Stimulated activated CD4-positive, alpha-beta T cell treated with anti-CD3 and anti-CD28 coated beads, Interleukin-12 subunit alpha, Interleukin-12 subunit beta, amount 100 ng/mL, for 24 hours (primary cell): ENCODE data around the gene CCDC106.
A peak's percentile ranks its signal among the peaks of the same experiment; 100 is the strongest.

ENCODE experiments used
- DNase-seq, 2 experiments: peaks; one replicate each; pipeline ENCODE4 v3.0.0-alpha.2; 2020; ENCODE audit warnings: low read depth in 2 of 2

Gene CCDC106

DNA sequence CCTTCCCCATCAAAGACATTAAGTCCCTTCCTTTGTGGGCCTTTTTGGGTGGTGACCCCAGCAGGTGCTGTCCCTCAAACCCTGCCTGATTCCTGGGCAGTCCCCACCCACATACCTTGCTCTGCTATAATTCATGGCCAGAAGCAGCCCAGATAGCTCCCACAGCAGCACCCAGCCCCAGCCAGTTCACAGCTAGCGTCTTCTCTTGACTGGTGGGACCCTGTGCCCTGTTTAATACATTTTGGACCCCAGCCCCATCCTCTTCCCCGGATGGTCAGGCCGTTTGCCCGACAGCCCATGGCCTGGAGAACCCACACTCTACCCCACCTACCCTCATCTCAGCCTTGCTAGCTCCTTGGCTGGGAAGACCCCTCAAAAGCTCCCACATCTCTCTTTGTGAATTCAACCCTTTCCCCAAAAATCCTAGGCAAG is 2.1 kb downstream of the CCDC106 start:
- no peak for DNase-seq

DNA sequence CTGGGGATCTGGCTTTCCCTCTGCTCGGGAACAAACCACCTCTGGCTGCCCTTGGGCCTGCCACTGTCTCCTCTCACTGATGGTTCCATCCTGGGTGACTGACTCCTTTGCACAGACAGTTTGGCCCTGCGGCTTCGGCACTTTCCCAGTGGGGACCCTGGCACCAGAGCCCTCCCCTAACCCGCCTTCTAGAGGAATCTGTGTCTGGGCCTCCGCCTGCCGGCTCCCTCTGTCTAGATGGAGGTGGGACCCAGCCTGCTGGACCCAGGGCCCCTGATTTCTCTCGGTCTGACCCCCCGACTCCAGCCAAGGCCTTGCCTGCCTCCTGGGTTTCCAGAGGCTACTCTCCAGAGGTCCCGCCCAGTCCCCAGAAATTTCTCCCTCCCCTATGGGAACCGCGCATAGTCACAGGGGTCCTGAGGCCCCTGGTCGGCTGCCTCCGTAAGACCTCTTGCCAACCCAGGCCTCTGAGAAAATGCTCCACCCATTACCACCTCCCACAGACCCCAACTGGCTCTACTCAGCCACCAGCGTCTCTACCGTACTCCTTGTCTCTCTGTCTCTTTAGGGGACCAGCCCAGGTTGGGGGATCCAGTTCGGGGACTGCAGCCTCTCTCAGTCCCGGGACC is 2.7 kb downstream of the CCDC106 start:
- no peak for DNase-seq

DNA sequence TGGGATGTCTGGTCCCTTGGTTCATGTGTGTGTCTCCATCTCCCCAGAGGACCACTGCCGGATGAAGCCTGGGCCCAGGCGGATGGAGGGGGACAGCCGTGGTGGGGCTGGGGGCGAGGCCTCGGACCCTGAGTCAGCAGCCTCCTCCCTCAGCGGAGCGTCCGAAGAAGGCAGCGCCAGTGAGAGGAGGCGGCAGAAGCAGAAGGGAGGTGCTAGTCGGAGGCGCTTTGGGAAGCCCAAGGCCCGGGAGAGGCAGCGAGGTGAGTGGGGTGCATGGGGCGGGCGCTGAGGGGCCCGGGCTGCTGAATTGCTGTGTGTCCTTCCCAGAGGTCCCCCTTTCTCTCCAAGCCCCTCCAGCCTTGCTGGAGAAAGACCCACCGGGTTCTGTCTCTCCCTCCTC is 3.2 kb downstream of the CCDC106 start:
- DNase-seq, result no peak

DNA sequence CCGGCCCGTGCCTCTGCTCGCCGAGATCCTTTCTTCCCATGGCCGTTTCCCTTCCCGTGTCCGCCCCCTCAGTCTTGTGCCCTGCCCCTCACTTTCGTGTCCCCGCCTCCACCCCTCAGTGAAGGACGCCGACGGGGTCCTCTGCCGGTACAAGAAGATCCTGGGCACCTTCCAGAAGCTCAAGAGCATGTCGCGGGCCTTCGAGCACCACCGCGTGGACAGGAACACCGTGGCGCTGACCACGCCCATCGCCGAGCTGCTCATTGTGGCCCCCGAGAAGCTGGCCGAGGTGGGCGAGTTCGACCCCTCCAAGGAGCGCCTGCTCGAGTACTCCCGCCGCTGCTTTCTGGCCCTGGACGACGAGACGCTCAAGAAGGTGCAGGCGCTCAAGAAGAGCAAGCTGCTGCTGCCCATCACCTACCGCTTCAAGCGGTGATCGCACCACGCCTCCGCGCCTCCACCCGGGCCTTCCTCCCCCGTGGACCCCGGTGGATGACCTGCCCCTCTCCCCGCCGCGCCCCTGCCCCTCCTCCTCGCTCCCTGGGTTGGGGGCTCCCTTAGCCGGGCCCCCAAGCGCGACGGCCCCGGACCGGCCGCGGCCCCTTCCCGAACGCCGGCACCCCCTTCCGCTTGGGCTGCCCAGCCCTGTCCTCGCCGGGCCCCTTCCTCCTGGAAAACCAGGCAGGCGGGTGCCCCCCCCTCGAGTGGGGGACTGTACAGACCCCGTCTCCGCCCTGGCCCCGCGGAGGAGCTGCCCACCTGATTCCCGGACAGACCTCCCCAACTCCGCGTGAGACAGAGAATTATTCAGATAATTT is 4.5 kb downstream of the CCDC106 start:
- DNase-seq, result no peak

DNA sequence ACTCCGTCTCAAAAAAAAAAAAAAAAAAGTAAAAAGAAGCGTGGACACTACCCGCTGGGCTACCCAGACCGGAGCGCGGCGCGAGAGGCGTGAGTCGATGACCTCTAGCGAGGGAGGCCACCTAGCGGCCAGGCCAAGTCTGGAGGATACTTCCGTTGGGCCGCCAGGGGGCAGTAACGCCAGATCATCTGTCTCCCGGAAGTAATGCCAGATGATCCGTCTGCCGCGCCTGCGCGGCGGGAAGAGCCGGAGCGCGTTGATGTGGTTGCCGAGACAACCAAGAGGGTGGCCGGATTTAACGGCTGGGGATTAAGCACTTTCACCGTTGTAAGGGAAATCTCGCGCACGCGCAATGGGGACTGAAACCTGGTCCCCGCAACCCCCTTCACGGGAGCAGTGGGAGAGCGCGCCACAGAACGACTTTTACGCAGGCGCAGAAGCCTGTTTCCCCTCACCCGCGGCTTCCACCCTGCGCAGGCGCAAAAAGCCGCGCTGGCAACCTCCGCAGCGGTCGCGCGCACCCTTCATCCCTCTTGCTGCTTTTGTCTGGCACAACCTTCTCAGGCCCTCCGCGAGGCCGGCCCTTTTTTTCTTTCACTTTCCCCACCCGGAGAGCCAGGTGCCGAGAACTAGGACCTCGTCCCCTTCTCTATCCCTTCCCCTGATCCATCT is 5.8 kb downstream of the CCDC106 start:
- peak; percentile 94 to 98 for DNase-seq

DNA sequence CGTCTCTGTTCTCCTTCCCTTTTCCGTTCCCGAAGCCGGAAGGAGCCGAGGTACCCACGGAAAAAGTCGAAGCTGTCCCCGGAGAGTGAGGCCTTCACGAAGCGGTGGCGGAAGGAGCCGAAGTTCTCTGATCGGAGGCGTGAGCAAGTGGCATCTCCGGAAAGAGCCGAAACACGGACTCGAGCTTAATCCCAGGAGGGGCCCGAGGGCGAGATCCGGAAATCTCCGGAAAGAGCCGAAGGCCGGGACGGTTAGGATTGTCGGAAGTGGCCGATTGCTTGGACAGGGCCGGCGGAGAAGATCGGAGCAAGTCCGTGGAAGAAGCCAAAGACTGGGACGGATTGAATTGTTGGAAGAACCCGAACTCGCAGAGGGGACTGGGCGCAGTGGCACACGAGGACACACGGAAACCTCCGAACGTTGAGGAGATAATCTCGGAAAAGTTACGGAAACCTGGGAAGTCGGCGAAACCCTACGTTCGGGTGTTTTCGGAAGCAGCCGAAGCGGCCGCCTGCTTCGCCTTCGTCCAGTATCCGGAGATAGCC is 6.4 kb downstream of the CCDC106 start:
- peak; percentile 98 to 99 for DNase-seq

DNA sequence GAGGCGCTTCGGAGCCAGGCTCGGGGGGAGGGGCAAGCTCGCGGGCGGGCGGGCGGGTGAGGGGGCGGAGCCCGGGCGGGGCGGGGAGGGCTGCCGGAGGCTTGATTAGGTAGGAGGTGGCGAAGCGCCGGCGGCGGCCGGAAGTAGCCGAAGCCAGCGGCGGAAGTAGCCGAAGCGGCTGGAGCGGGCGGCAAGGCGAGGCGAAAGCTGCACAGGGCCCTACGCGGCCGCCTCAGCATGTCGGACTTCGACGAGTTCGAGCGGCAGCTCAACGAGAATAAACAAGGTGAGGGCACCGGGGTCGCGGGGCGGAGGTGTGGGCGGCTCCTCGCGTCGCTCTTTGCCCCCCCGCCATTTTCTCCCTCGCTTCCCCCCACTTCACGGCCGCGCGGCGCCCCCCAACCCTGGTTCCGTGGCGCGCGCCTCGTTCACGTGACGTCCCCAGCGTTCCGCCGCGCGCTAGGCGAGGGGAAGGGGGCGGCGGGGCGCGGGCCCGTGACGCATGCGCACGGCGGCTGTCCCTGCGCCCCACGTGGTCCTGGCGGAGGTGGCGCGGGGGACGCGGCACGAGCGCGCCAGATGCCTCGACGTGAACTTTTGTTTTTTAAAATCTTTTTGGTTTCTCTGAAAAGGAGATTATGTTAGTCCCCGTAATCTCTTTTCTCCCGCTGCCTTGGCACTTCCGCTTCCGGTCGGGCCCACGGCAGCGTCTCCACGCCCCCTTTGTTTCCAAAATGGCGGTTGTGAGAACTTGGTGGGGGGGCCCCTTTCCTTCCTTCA is 7.0 kb downstream of the CCDC106 start, which contains the start of gene U2AF2:
U2AF2 (plus strand) TSS at position 168 of the 780 bp plus-strand sequence; CDS start at position 238, 70 bp downstream.
- peak; percentile 93 to 94 for DNase-seq

DNA sequence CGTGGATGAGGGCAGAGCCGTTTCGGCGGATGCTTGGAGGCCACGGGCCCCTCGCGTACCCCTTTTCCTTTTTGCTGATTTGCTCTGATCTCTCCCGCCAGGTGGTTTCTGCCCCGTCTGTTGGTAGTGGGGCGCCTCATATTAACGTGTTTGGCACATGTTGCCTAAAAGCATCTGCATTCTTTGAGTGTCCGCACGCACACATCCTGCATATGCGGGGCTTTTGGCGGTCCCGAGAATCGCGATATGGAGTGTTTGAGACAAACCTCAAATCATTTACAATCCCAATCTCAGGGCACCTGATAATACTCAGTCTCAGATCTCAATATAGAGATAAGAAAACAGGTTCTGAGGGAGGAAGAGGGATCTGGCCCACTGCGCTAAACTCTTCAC is 7.6 kb downstream of the CCDC106 start:
- DNase-seq, result no peak

DNA sequence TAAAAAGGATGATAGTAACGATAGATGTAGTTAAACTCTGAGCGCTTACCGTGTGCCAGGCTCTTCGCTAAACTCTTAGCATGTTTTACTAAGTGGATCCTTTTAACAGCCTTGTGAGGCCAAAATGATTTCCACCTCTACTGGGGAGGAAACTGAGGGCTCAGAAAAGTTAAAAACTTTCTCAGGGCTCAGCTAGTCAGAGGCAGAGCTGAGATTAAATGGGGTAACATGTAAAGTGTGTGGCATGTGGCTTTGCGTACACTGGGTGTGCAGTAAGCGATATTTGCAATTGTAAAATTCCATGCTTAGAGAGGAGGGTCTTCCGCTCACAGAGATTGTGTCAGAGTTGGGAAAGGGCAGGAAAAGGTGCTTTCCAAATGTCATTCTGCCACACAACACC is 8.5 kb downstream of the CCDC106 start:
- no peak for DNase-seq

DNA sequence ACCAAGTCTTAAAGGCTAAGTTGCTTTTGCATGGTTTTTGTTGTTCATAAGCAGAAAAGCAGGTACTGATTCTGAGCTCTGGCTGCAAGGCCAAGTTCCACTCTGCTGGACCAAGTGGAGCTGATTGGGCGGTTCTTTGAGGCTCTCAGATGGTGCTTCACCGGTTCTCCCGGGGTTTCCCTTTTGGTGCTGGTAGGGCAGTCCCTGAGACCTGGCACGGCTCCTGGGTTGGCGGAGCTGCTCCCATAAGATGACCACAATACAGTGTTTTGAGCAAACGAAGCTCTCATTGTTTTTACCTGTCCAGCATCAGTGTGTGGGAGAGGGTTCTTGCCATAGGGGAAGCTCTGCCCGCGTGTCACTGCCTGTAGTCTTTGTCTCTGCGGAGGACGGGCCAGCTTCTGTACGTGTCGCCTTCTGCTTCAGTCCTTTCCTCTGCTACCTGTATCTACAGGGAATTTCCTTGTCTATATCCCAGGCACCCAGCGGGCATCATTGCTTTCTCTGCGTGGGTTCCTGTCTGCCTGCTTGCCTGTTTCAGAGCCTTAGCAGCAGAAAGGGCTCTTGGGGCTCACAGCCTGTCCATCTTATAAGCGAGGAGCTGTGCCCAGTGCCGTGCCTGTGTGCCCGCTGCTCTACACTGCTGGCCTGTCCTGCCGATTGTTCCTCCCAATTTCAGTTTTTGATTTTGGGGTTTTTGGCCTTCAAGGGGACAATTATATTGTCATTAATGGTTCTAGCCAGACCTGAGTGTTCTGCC is 9.2 kb downstream of the CCDC106 start:
- DNase-seq, result no peak

DNA sequence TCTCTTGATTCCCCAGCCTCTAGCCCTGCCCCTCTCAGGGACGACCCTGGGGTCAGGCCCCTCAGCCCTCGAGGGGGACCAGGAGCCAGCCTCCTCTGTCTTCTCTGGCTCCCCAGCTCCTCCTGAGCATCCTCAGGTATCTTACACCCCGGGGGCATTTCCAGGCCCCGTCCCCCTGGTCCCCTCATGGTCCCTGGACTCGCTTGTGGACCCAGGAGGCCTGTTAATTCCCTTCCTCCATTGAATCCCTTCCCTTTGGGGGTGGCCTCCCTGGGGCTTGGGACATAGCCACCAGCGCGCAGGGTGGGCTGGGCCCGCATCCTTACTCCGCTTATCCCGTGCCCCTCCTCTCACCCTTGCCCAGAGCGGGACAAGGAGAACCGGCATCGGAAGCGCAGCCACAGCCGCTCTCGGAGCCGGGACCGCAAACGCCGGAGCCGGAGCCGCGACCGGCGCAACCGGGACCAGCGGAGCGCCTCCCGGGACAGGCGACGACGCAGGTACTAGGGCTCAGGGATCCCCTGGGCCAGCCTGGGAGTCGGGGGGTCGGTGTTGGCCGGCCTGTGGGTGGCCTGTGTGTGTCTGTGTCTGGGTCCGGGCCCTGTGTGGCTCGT is 10.9 kb downstream of the CCDC106 start:
- DNase-seq, result no peak

DNA sequence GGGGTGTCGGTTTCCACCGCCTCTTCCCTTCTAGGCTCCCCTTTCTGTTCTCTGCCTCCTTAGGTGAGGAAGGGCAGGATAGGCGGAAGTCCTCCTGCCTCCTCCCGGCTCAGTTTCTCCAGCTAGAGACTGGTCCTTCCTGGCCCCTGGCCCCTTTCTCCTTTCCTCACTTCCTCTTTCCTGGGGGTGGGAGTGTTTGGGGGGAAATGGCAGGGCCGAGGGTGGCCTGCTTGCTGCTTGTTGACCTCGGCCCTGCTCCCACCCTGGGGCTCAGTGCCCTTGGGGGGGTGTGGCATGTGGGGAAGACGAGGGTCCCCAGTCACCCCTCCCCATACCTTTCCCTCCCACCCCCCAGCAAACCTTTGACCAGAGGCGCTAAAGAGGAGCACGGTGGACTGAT is 11.8 kb downstream of the CCDC106 start:
- no peak for DNase-seq

DNA sequence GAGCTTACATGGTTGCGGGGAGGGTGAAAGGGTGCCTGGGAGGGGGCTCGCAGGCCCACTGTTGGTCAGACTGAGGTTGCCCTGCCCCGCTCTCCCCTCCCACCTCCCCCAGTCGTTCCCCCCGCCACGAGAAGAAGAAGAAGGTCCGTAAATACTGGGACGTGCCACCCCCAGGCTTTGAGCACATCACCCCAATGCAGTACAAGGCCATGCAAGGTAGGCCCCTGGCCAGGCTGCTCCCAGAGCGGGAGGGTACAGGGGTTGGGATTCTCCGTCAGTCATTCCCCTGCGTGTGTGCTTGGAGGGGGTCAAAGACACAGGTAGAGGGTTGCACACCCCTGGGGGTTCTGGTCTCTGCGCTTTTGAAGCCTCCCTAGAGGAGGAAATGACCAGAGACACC is 12.4 kb downstream of the CCDC106 start:
- DNase-seq, result no peak

DNA sequence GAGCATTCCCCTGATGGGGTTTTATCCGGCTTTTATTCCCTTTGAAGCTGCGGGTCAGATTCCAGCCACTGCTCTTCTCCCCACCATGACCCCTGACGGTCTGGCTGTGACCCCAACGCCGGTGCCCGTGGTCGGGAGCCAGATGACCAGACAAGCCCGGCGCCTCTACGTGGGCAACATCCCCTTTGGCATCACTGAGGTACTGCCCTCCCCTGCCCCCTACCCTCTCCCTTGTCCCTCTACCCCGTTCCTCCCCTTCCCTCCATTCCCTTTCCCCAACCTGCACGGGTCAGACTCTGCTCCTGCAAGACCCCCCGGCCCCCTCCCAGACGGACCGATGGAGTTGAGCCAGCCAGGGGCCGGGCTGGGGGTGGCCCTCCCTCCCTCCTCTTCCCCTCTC is 13.0 kb downstream of the CCDC106 start:
- no peak for DNase-seq

DNA sequence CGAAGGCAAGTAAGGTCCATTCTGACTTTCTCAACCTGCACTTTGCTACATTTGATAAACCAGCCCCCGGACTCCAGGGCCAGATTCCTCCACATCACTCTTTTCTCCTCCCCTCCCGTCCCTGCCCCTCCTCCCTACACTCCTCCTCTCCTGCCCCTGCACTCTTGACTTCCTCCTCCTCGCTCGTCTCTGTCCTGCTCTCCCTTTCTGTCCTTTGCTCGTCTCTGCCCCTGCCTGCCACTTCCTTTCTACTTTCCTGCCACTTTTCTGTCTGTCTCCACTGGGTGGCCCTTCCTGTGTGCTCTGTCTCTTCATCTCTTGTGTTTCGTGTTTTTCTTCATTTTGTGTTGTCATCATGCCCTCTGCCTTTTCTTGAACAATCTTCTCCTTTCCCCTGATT is 13.8 kb downstream of the CCDC106 start:
- DNase-seq, result no peak

DNA sequence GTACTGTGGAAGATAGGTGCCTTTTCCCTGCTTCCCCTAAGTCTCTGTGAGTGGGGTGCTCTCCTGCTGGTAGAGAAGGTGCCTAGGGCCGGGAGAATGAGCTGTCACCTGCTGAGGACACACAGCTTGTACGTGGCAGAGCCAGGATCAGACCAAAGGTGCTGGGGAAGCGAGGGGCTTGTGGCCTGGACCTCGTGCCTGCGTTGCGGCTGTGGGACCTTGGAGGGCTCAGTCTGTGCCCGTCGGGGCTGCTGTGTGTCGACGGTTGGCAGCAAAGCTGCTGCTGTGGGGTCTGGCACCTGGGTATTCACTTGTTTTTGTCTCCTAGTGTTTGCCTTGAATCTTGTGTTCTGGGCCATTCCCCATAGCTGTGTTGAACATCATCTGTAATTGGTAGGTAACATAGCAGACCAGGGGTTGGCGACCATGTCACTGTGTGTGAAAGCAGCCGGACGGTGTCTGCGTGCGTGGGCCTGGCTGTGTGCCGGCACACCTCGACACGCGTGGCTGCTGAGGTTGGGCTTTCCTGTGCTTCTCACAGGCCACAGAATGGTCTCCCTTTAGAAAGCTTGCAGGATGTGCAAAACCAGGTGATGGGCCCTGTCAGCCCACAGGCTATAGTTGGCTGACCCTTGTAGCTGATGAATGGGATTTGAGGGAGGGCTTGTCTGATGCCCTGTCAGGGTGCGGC is 16.0 kb downstream of the CCDC106 start:
- no peak for DNase-seq

DNA sequence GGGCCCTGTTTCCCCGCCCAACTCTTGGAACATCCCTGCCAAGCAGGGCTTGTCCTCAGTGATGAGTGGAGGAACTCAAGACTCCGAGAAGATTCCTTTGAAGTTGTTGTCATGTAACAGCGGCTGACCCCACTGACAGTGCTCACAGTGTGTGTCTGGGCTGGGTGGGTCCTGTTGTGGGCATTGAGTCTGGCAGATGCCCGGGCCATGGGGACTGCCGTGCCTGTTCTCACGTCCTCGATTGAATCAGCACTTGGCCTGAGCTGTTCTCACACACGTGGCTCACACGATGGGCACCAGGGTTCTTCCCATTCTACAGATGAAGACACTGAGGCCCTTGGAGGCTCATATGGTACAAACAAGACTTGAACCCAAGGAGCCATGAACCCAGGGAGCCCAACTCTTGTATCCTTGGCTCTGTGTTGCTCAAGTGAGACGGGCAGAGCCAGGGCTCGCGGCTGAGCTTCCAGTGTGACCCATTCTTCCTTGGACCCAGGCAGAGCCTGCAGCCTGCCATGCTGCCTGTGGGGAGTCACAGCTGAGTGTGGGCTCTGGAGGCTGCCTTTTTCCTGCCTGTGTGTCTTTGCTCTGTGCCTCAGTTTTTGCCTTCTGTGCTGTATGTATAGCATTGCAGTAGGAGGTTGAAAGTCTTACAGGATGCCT is 18.5 kb downstream of the CCDC106 start:
- DNase-seq, result no peak

DNA sequence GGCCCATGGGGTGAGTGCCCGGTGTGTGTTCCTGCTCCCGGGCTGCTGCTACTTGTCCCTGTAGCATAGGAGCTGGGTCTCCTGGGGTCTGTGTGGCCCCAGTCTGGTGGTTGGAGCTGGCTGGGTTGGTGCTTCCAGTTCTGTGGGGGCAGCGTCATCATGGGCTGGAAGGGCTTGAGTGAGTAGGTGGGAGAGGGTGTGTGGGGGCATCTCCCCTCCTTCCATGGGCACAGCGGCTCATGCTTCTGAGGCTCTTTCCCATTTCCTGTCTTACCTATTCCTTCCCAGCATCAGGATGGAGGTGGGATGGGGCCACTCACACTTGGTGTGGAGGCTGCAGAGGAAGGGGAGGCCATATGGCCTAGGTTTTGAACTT is 19.0 kb downstream of the CCDC106 start:
- no peak for DNase-seq

DNA sequence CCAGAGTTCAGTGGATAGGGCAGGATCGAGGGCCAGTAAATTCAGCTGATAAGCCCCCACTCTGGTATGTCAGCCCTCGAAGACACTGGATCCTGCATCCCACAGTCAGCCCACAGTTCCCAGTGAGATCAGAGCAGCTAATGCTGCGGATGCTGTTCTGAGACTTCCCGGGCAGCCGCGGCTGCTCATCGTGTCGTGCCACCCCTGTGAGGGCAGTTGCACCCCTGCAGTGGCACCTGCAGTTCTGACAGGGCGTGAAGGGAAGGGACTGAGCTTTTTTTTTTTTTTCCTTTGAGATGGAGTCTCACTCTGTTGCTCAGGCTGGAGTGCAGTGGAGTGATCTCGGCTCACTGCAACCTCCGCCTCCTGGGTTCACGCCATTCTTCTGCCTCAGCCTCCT is 19.5 kb downstream of the CCDC106 start:
- DNase-seq, result no peak
